22Rv1 (cell line): ENCODE data around the gene PAPPA2.

Experiments used
- ZFX ChIP-seq: fragments of 450-650 bp; IDR thresholded peaks from 2 replicates; pipeline ENCODE4 v1.6.1; 2017; ENCODE audit warnings: antibody characterized with exemption, borderline replicate concordance
- TF ChIP-seq, protein P1 (sequence below): fragments of 450-650 bp; IDR thresholded peaks from 2 replicates; pipeline ENCODE4 v1.5.1; 2017; ENCODE audit warnings: mild to moderate bottlenecking

DNA sequence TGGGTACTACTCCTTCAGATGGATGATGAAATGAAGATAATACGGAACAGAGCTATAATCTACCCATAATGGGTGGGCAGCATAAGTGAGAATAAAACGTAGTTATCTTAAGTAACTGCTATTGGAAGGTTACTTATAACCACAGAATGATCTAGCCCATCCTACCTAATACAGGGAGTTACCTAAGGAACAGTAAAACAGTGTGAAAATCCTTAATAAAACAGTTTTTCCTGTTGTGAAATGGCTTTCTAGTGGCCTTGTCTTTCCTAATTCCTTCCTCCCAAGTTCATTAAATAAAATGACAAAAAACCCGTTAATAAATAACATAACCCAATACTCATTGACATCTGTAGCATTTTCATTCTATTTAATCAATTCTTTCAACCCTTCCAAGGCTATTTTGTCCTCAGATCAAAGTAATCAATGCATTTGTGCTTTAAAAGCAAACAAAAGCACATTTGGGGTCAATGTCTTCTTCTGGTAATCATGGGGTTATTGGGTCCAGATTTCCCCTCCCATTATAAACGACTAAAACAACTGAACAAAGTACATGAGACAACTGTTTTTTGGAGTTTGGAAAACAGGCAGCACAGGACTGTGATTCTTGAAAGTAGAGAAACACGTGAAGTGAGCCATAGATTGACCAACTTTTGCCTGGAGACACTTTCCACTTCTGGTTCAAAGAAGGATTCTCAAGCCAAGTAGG lies 42.0 kb downstream of the PAPPA2 start:
- TF ChIP-seq, protein P1, sequence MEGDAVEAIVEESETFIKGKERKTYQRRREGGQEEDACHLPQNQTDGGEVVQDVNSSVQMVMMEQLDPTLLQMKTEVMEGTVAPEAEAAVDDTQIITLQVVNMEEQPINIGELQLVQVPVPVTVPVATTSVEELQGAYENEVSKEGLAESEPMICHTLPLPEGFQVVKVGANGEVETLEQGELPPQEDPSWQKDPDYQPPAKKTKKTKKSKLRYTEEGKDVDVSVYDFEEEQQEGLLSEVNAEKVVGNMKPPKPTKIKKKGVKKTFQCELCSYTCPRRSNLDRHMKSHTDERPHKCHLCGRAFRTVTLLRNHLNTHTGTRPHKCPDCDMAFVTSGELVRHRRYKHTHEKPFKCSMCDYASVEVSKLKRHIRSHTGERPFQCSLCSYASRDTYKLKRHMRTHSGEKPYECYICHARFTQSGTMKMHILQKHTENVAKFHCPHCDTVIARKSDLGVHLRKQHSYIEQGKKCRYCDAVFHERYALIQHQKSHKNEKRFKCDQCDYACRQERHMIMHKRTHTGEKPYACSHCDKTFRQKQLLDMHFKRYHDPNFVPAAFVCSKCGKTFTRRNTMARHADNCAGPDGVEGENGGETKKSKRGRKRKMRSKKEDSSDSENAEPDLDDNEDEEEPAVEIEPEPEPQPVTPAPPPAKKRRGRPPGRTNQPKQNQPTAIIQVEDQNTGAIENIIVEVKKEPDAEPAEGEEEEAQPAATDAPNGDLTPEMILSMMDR: no peak
- TF ChIP-seq ZFX: no peak
